Pancreas (tissue), 10 donors: ENCODE data around the gene IQSEC2. TPM values are rescaled to one million over a fixed set of nuclear protein-coding genes. Genes with fewer than 3 reads are reported as not detected.
A peak's percentile ranks its signal among the peaks of the same experiment; 100 is the strongest.

Experiments
- ATAC-seq, 4 donors: fragments of 200-7000 bp; cut with Tn5 transposase; one replicate each; pipeline versions ENCODE4 v1.8.0 to v1.9.1; 2020; ENCODE audit warnings: mild to moderate bottlenecking in 4 of 4, moderate library complexity in 4 of 4
- DNase-seq, 6 donors: peaks; one replicate each; pipeline ENCODE4 v3.0.0-alpha.2; 2020
- FAIRE-seq: peaks from 2 replicates; lab custom pipeline; 2012; peaks lifted over from hg19 to GRCh38; lab: Jason Lieb, UNC
- H3K27ac ChIP-seq, 4 donors: fragments of 200-600 bp; sonication (generic); 1 replicate in 3 of 4; 2 replicates in 1 of 4; pipeline versions ENCODE4 v1.5.0 to v1.8.0; 2020
- H3K27me3 ChIP-seq, 4 donors: fragments of 200-600 bp; one replicate each; pipeline ENCODE4 v1.8.0; 2021
- H3K36me3 ChIP-seq, 3 donors: fragments of 200-600 bp; sonication (generic) in 1 of 3; one replicate each; pipeline versions ENCODE4 v1.5.0 to v1.8.0; 2020 to 2021
- H3K4me1 ChIP-seq, 3 donors: fragments of 200-600 bp; one replicate each; pipeline ENCODE4 v1.8.0; 2021
- H3K4me3 ChIP-seq, 4 donors: fragments of 200-600 bp; sonication (generic) in 2 of 4; one replicate each; pipeline versions ENCODE4 v1.5.0 to v1.8.0; 2020 to 2021
- H3K9me3 ChIP-seq, 4 donors: fragments of 200-600 bp; one replicate each; pipeline ENCODE4 v1.8.0; 2021
- CTCF ChIP-seq, 4 donors: fragments of 200-600 bp; sonication (generic) in 3 of 4; IDR thresholded peaks; one replicate each; pipeline versions ENCODE4 v1.5.0 to v1.8.0; 2021; ENCODE audit warnings: antibody characterized with exemption in 4 of 4
- WGBS, 2 donors: extraction: QIAGEN DNeasy Blood & Tissue Kit; methylation state at CpG; one replicate each; pipeline ENCODE4 v1.1.7; 2013; 5-methylcytosine and 5-hydroxymethylcytosine counted together
- intact Hi-C, 3 donors: fragments of 100-400 bp; cut with DNase I; formaldehyde crosslinking; loops; one replicate each; pipeline versions ENCODE4 v1.11.1 to v1.14.2; 2022
- polyA plus RNA-seq, 2 donors: library from polyadenylated mRNA; stranded (reverse); fragments of 200-250 nt; gene quantifications; one replicate each; pipeline ENCODE4 v1.2.3, GENCODE V29; 2013
- total RNA-seq, 6 donors: library from RNA; stranded (reverse); fragmentation: NEBNext Ultra II Directional in 4 of 6; extraction: Animal tissue kit (Norgen Biotek cat#: 25700) in 4 of 6; gene quantifications; one replicate each; pipeline versions ENCODE4 v1.2.1 to v1.2.4, GENCODE V29; 2021 to 2023
- donor health status: healthy with polysubstance abuse.
- donor health status: DM: no; HTN: no; CAD: no; lungs with moderate emphysema.
- donor health status: DM: no; HTN: no; CAD: no.
- donor health status: control.
- donor health status: control.
- donor health status: Bipolar disorder and iron deficiency.
- donor health status: DM: yes; HTN: yes; CAD: no.
- donor health status: DM: no; HTN: no; CAD: no.
- donor health status: DM: no; HTN: no; CAD: no.
- donor health status: DM: yes; HTN: yes; CAD: no.

Gene IQSEC2
- total and polyA plus RNA-seq, 8 donors, result 7.5 to 13.2 (median 9.7) TPM

GRCh38 chrX:53257166-53257565 lies 24.2 kb downstream of the IQSEC2 start:
- TF ChIP-seq CTCF (IDR thresholded peaks at IDR 0.05), result no peak
- ATAC-seq, result no peak

GRCh38 chrX:53256446-53257041 lies 24.8 kb downstream of the IQSEC2 start:
- H3K36me3 ChIP-seq, result no peaks in the 10 kb centered on the region
- H3K9me3 ChIP-seq, result no peaks in the 10 kb centered on the region
- intact Hi-C loops, result no loop called here
- H3K27me3 ChIP-seq, result no peaks in the 10 kb centered on the region
- no peak for ATAC-seq
- no peak overlapping the region for H3K27ac ChIP-seq
- no peak for FAIRE-seq
- no peak for DNase-seq
- no peak for TF ChIP-seq CTCF (IDR thresholded peaks at IDR 0.05)
- H3K4me3 ChIP-seq, result no peak overlapping the region
- 49 to 86% methylated on average over 17 of the region's 17 CpGs for WGBS, 2 donors
- H3K4me1 ChIP-seq, result no peaks in the 10 kb centered on the region

More at GRCh38 chrX:53257166-53257565, 24.2 kb downstream of the IQSEC2 start:
- Histone ChIP-seq H3K27me3 (no peaks in the 10 kb centered on the region), H3K4me1 (no peaks in the 10 kb centered on the region), H3K27ac (no peak overlapping the region), H3K9me3 (no peaks in the 10 kb centered on the region), H3K36me3 (no peaks in the 10 kb centered on the region), H3K4me3 (no peak overlapping the region)
- no peak for FAIRE-seq
- no peak for DNase-seq
- WGBS, 2 donors, result 81 to 97% methylated on average over 8 to 13 of the region's 13 CpGs
- intact Hi-C loops, result no loop called here

- peak in 1 of 4 donors; percentile 11 for ATAC-seq
- WGBS, 2 donors, result 83 to 89% methylated on average over 9 of the region's 9 CpGs
- Histone ChIP-seq H3K9me3 (no peaks in the 10 kb centered on the region), H3K27me3 (no peaks in the 10 kb centered on the region), H3K4me3 (no peak overlapping the region), H3K4me1 (no peaks in the 10 kb centered on the region), H3K27ac (no peak overlapping the region), H3K36me3 (no peaks in the 10 kb centered on the region)
- DNase-seq, result no peak
- no peak for TF ChIP-seq CTCF (IDR thresholded peaks at IDR 0.05)
- intact Hi-C loops, result no loop called here
- FAIRE-seq, result no peak
Measured at GRCh38 chrX:53255738-53256191, 25.6 kb downstream of the IQSEC2 start.

GRCh38 chrX:53254570-53255461 lies 26.6 kb downstream of the IQSEC2 start:
- FAIRE-seq (no peak), DNase-seq (no peak), ATAC-seq (no peak)
- Histone ChIP-seq H3K36me3 (no peaks in the 10 kb centered on the region), H3K4me3 (no peak overlapping the region), H3K27me3 (no peaks in the 10 kb centered on the region), H3K9me3 (no peaks in the 10 kb centered on the region), H3K27ac (no peak overlapping the region), H3K4me1 (no peaks in the 10 kb centered on the region)
- 88 to 92% methylated on average over 22 of the region's 22 CpGs for WGBS, 2 donors
- TF ChIP-seq CTCF (IDR thresholded peaks at IDR 0.05), result no peak
- intact Hi-C loops, result no loop called here
